ENCODE data around the gene RNF4.

RNF4 gene

GRCh38 chr4:2438822-2439718 lies 29.8 kb upstream of the RNF4 start:
- DNase-seq = no peak

- no peak for DNase-seq
Measured at GRCh38 chr4:2441393-2442174, 27.3 kb upstream of the RNF4 start.

- no peak for DNase-seq
Measured at GRCh38 chr4:2442175-2442993, 26.5 kb upstream of the RNF4 start.

GRCh38 chr4:2443061-2443730 lies 25.7 kb upstream of the RNF4 start:
- no peak for DNase-seq

GRCh38 chr4:2443956-2444740 lies 24.8 kb upstream of the RNF4 start:
- DNase-seq = no peak

DNA sequence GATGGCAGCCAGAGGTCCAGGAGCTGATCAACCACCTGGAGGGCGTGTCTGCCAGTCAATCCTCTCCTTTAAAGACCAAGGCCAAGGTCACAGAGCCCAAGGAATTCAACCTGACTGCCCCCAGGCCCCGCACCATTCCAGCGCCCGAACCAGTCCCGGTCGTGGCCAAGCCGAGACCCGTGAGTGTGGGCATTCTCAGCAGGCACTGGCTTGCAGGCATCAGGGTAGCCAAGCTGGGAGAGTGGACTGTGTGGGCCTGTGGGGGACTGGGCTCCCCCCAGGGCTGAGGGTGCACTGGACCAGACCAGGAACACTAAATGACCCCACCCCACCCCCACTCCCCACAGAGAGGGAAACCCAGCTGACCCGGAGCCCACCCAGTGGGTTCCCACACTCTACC lies 23.8 kb upstream of the RNF4 start:
- DNase-seq = no peak

DNA sequence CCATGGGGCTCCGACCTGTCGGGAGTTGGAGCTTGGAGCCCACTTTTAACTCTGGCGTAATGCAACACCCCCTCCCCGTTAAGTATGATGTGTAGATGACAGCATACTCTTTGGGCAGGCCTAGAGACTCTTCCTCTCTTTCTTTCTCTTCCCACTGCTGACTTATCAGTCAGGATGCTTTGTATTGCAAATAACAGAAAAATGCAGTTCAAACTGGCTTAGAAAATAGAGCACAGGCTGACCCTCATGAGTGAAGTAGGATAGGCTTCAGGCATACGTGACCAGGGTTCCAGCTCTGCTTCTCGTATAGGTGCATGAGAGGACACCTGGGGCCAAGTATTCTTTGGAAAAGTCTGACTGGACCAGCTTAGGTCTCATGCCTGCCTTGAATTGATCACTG lies 23.3 kb upstream of the RNF4 start:
- DNase-seq = no peak

- no peak for DNase-seq
Measured at GRCh38 chr4:2446656-2447564, 22.0 kb upstream of the RNF4 start.

DNA sequence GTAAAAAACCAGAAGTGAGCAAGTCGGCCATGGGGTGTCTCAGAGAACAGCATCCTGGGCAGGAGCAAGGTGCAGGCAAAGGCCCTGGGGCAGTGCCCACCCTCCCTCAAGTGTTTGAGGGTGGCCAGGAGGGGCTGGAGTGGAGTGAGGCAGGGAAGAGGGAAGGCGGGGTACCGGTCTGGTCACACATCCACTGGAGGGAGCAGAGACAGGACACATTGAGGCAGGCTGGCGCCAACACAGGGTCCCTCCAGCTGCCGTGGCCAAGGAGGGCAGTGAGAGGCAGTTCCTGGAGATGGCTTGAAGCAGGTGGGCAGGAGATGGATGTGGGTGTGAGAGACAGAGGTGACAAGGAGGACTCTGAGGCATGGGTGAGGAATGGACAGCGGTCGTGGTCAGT lies 20.3 kb upstream of the RNF4 start:
- DNase-seq = no peak

- DNase-seq = no peak
Measured at GRCh38 chr4:2449051-2449450, 19.9 kb upstream of the RNF4 start.

DNA sequence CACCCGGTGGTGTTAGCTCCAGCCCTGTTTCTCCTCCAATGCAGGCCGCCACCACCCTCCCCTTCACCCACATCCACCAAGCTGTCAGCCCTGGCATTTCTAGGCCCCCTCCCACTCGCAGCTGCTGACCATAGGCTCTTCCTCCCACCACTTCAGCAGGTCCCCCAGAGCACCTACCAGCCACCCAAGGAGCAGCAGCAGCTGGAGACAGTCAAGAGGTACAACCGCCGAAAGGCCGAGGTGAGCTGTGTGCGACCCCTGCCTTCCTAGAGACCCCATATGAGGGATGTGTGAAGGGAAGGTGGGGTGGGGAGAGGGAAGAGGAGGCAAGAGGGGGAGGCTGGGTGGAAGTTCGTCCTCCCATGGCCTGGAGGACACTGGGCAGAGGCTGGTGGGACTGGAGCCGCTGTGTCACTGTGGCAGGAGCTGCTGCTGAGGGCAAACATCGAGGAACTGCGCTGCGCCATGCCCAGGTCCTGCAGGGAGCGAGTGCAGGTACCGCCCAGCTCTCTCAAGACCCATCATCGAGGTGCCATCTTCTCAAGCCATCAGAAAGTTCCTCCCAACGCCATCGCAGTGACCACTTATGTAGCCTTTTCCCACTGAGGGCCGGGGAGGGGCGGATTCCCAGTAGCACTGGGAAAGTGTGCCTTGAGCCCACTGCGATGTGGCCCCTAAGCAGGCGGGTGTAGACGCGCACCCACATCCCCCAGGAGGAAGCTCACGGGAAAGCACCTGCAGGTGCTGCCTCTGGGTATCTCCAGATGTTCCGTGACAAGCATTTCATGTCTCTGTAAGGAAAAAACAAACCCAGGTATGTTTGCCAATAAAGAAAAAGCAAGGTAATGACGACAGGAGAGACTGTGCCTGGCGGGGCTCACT lies 19.2 kb upstream of the RNF4 start:
- no peak for DNase-seq

DNA sequence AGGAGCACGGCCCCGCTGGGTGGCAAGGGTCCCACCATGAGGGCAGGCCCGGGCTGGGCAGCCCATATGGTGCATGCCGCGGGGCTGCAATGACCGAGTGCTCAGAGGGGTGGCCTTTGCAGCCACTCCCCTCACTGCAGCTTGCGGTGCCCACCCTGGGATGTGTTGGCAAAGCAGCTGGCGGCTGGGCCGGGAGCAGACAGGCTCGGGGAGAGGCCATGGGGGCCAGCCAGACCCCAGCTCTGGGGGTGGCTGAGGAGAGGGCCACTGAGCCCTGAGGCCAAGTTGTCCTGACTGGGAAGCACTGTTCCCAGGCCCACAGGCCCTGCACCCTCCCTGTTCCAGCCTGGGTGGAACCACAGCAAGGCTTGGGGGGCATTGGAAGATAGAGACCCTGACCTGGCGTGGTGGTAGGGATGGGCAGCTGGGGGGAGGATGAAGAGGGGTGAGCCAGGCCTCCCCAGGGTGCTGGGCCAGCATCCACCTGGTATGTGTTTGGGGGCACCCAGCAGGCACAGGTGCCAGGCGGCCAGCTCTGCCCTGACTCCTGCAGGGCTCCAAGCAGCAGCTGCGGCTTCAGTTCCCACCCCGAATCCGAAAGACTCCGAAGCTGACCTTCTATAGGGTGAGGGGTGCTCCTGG lies 18.4 kb upstream of the RNF4 start:
- DNase-seq = no peak

DNA sequence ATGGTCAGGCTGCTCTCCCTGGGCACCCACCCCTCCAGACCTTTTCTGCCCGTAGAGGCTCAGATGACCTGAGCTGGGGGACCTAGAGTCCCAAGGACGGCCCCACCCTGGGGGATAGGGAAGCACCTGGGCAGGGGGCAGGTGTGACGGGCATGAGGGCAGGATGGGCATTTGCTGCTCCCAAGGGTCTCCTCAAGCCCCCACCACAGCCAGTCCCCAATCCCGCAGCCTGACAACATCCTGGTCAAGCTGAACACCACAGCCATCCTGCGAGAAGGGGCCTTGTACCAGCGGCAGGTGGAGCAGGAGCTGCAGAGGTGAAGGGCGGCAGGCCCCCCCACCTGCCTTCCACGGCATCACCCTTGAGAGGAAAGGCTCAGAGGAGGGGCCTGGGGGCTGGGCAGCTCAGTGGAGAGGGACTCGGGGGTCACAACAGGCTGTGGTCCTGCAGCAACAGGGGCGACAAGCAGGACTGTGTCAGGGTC lies 17.8 kb upstream of the RNF4 start:
- DNase-seq = no peak

GRCh38 chr4:2451821-2452785 lies 16.8 kb upstream of the RNF4 start:
- no peak for DNase-seq

DNA sequence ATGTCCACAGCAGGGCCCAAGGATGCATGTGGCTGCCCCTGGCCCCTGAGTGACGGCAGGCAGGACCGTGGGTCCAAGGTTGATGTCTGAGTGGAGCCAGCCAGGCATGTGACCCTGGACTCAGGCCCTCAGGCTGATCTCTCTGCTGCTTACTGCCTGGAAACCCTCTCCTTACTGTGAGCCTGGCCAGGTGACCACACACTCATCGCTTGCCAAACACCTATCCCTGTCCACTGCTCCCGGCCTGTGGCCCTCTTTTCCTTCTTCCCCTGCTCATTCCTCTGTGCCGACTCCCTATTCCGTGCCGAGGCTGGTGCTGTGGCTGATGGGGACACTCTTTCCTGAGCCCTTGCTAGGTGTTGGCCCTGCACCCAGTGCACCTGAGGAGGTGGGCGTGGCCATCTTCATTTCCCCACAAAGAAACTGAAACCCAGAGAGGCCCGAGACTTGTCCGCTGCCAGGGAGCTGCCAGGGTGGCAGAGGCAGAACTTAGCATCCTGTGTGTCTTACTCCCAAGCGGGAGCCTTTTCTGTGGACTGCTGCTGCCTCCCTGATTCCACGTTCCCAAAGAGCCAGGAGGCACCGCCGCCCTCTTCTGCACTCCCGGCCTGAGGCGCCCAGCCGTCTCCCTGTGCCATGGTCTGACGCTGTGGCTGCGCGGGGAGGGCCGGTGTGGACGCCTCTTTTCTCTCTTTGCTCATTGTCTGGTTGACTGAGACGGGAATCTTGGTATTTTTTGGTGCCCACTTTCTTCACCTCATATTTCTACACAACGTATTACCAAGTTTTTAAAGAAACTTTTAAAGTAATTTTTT lies 11.2 kb upstream of the RNF4 start:
- no peak for DNase-seq

DNA sequence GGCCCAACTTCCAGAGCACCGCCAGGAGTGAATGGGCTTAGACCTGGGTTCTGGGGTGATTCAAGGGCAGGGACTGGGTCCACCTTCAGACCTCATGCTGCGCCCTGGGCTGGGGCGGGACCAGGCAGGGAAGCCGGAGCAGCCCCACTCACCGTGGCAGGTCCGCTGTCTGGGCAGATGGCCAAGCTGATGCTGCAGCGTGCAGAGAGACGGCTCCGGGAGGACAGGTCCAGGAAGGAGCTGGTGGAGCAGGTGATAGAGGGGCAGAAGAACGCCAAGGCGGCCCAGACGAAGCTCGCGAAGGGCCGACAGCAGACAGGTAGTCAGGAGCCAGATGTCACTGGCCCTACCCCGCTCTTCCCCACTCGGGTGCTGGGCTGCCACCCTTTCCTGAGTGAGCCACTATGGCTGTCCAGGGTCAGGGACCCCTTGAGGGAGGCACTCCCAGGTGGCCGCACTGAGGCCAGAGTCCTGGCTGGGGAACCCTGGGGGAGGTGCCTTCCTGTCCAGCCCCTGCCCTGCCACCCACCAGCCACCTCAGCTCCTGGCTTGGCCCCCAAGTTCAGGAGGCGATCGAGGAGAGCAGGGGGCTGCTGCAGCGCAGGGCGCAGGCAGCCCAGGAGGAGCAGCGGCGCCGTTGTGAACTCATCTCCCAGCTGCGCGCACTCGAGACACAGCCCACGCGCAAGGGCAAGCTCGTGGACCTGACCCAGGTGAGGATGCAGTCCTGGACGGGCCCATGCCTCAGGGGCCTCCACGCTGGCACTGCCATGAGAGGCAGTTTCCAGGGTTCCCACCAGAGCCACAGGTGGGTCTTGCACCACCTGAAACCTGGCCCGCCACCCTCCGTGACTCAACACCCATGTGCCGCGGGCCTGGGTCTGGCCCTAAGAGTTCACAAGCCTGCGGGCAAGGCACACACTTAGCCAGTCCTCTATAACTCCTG lies 10.1 kb upstream of the RNF4 start:
- no peak for DNase-seq
